ENCODE results near the gene DOK6. TPM values are rescaled to one million over a fixed set of nuclear protein-coding genes. Genes with fewer than 3 reads are reported as not detected.

DOK6 gene
- total RNA-seq, 1 donor from 2014 or later = 19.7 TPM

DNA sequence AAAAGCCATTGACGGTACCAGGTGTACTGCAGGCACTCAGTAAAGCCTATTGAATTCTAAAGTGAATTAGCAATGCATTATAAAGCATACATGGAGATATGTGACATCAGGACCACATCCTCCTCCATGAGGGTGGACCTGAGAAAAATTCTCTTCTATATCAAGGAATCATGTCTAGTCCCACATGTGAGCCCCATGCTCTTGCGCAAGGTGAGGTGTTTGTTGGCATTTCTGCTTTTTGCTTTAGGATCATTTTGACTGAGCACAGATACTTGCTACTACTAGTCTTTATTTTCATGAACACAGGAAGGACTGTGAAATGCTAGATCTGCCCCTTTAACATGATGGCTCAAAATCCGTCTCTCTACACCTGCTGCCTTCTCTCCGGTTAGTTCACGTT lies 363.1 kb downstream of the DOK6 start:
- Mint-ChIP-seq H3K4me1 (ENCODE audit: low read depth, unreplicated experiment) (no peaks in the 10 kb centered on the region), H3K36me3 (ENCODE audit: unreplicated experiment) (no peaks in the 10 kb centered on the region), H3K27me3 (ENCODE audit: unreplicated experiment) (no peaks in the 10 kb centered on the region), H3K4me3 (ENCODE audit: unreplicated experiment) (no peak overlapping the region), H3K27ac (ENCODE audit: unreplicated experiment) (no peak overlapping the region), H3K9me3 (ENCODE audit: unreplicated experiment) (no peaks in the 10 kb centered on the region)
- no peak for DNase-seq
- TF ChIP-seq, protein P1, sequence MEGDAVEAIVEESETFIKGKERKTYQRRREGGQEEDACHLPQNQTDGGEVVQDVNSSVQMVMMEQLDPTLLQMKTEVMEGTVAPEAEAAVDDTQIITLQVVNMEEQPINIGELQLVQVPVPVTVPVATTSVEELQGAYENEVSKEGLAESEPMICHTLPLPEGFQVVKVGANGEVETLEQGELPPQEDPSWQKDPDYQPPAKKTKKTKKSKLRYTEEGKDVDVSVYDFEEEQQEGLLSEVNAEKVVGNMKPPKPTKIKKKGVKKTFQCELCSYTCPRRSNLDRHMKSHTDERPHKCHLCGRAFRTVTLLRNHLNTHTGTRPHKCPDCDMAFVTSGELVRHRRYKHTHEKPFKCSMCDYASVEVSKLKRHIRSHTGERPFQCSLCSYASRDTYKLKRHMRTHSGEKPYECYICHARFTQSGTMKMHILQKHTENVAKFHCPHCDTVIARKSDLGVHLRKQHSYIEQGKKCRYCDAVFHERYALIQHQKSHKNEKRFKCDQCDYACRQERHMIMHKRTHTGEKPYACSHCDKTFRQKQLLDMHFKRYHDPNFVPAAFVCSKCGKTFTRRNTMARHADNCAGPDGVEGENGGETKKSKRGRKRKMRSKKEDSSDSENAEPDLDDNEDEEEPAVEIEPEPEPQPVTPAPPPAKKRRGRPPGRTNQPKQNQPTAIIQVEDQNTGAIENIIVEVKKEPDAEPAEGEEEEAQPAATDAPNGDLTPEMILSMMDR (IDR thresholded peaks at IDR 0.05; ENCODE audit: partially characterized antibody, unreplicated experiment) = no peak

- Mint-ChIP-seq H3K27ac (ENCODE audit: unreplicated experiment) (no peak overlapping the region), H3K27me3 (ENCODE audit: unreplicated experiment) (peaks cover 1% of the 10 kb centered on the region)
- TF ChIP-seq, protein P1 (IDR thresholded peaks at IDR 0.05; ENCODE audit: partially characterized antibody, unreplicated experiment) = no peak
These were observed 369.6 kb downstream of the DOK6 start for GRCh38 chr18:69770238-69770637.

GRCh38 chr18:69774831-69775230 lies 374.1 kb downstream of the DOK6 start:
- Mint-ChIP-seq H3K4me1 (ENCODE audit: low read depth, unreplicated experiment) (no peaks in the 10 kb centered on the region), H3K9me3 (ENCODE audit: unreplicated experiment) (no peaks in the 10 kb centered on the region), H3K4me3 (ENCODE audit: unreplicated experiment) (no peak overlapping the region), H3K27me3 (ENCODE audit: unreplicated experiment) (peaks cover 1% of the 10 kb centered on the region), H3K27ac (ENCODE audit: unreplicated experiment) (no peak overlapping the region), H3K36me3 (ENCODE audit: unreplicated experiment) (no peaks in the 10 kb centered on the region)
- TF ChIP-seq, protein P1 (IDR thresholded peaks at IDR 0.05; ENCODE audit: partially characterized antibody, unreplicated experiment) = no peak
- DNase-seq = no peak

More at GRCh38 chr18:69770238-69770637, 369.6 kb downstream of the DOK6 start:
- DNase-seq = no peak
- Mint-ChIP-seq H3K4me3 (ENCODE audit: unreplicated experiment) (no peak overlapping the region), H3K9me3 (ENCODE audit: unreplicated experiment) (no peaks in the 10 kb centered on the region), H3K36me3 (ENCODE audit: unreplicated experiment) (no peaks in the 10 kb centered on the region), H3K4me1 (ENCODE audit: low read depth, unreplicated experiment) (no peaks in the 10 kb centered on the region)

GRCh38 chr18:69777248-69777647 lies 376.6 kb downstream of the DOK6 start:
- peaks cover 1% of the 10 kb centered on the region for H3K27me3 Mint-ChIP-seq (ENCODE audit: unreplicated experiment)
- TF ChIP-seq, protein P1 (IDR thresholded peaks at IDR 0.05; ENCODE audit: partially characterized antibody, unreplicated experiment) = no peak
- no peaks in the 10 kb centered on the region for H3K4me1 Mint-ChIP-seq (ENCODE audit: low read depth, unreplicated experiment)
- no peaks in the 10 kb centered on the region for H3K36me3 Mint-ChIP-seq (ENCODE audit: unreplicated experiment)
- H3K9me3 Mint-ChIP-seq (ENCODE audit: unreplicated experiment) = no peaks in the 10 kb centered on the region
- no peak for DNase-seq
- H3K4me3 Mint-ChIP-seq (ENCODE audit: unreplicated experiment) = no peak overlapping the region
- no peak overlapping the region for H3K27ac Mint-ChIP-seq (ENCODE audit: unreplicated experiment)

DNA sequence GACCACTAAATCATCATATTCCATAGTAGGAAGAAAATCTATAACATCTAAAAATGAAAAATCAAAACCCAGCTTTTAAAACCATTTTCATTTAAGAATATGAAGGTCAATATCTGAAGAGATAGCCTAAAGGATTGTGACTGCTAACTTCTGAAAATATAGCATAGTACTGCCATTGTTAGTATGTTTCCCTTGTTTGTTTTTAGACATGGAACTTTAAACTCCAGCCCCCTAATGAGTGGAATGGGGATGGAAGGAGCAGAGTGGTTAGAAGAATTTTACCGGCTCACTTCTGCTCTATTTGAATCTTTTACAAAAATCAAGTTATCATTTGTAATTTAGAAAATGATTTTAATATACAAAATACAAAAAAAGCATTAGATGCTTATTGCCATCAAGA lies 378.0 kb downstream of the DOK6 start:
- no peak overlapping the region for H3K27ac Mint-ChIP-seq (ENCODE audit: unreplicated experiment)
- no peaks in the 10 kb centered on the region for H3K36me3 Mint-ChIP-seq (ENCODE audit: unreplicated experiment)
- H3K27me3 Mint-ChIP-seq (ENCODE audit: unreplicated experiment) = peaks cover 1% of the 10 kb centered on the region
- no peak for DNase-seq
- no peaks in the 10 kb centered on the region for H3K9me3 Mint-ChIP-seq (ENCODE audit: unreplicated experiment)
- TF ChIP-seq, protein P1 (IDR thresholded peaks at IDR 0.05; ENCODE audit: partially characterized antibody, unreplicated experiment) = no peak
- H3K4me1 Mint-ChIP-seq (ENCODE audit: low read depth, unreplicated experiment) = no peaks in the 10 kb centered on the region
- H3K4me3 Mint-ChIP-seq (ENCODE audit: unreplicated experiment) = no peak overlapping the region
